Raji (cell line): ENCODE data around the gene MAGEB2.

ENCODE experiments used
- POLR2A ChIP-seq: IDR thresholded peaks from 2 replicates; pipeline ENCODE4 v1.6.1; 2011; ENCODE audit warnings: low read depth, low read length, control low read depth; ENCODE audit not compliant: insufficient read depth

MAGEB2 gene

DNA sequence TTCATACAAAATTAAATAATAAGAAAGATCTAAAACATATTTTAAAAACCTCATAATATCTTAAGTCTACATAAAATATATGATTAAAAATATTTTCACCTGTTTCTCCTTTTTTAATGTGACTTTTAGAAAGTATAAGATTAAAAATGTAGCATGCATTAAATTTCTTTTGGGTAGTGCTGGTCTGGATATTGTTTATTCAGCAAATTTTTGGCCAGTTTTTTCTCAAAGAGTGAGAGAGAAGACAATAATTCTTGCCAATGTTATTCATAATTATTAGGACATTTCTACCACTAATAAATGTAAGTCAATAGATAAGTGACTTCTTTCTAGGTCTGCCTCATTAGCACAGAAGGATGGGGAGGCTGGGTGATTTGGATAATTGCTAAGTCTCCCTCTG lies 45.6 kb downstream of the MAGEB2 start:
- no peak for TF ChIP-seq POLR2A

DNA sequence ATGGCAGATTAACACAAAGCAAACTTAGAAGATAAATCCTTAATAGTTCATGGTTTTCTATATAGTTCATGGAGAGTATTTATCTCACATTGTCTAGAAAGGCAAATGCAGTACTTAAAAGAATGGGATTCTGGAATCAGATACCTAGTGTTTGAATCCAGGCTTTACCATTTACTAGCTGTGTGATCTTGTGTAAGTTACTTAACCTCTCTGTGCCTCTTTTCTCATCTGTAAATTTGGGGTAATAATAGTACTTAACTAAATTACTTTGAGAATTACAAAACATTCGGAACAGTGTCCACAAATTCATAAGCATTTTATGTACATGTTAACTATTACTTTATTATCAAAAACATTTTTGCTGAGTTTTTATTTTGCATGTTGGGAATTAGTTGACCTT lies 47.4 kb downstream of the MAGEB2 start:
- TF ChIP-seq POLR2A = no peak
